HCT116 (cell line): ENCODE measurements around the gene CYP3A5. TPM values are rescaled to one million over a fixed set of nuclear protein-coding genes. Genes with fewer than 3 reads are reported as not detected.
A peak's percentile ranks its signal among the peaks of the same experiment; 100 is the strongest.

Experiments
- ATAC-seq: fragments of 200-7000 bp; cut with Tn5 transposase; 2 replicates; pipeline ENCODE4 v1.9.1; 2020; ENCODE audit warnings: mild to moderate bottlenecking, moderate library complexity
- BruUV-seq: library from RNA; stranded (reverse); fragments of 400-500 nt; replicated peaks from 2 replicates; lab custom pipeline; 2021; lab: Mats Ljungman, UMichigan
- CTCF ChIA-PET: fragments of 300-600 bp; sonication (Branson Sonifier 250); formaldehyde crosslinking; loops from one replicate; lab custom pipeline; 2021; ENCODE audit warnings: antibody characterized with exemption; lab: Charles Lee
- POLR2A ChIA-PET: fragments of 300-600, 350-600 bp; sonication (Branson Sonifier 250); formaldehyde crosslinking; loops from one replicate; lab custom pipeline; 2021; ENCODE audit warnings: antibody characterized with exemption; lab: Charles Lee
- RAD21 ChIA-PET, 2 experiments: fragments of 300-600 bp; sonication (Branson Sonifier 250); formaldehyde crosslinking; loops; one replicate each; lab custom pipeline; 2023; ENCODE audit warnings: low total read pairs in 2 of 2; ENCODE audit not compliant: uncharacterized antibody in 2 of 2, unreplicated experiment in 2 of 2, low non-redundant PET in 1 of 2; lab: Charles Lee
- DNase-seq: peaks from one replicate; pipeline ENCODE4 v3.0.0-alpha.2; 2010; ENCODE audit warnings: low read depth, low spot score
- H2AFZ ChIP-seq: fragments of 200-600 bp; shearing (Covaris generic), sonication (generic); 2 replicates; pipeline ENCODE4 v1.6.1; 2017; ENCODE audit warnings: low read depth, mixed run types, mixed read lengths, antibody characterized with exemption, low read length; ENCODE audit not compliant: poor library complexity, severe bottlenecking
- H3K27ac ChIP-seq: 2 replicates; pipeline ENCODE4 v1.5.1; 2012; ENCODE audit warnings: low read depth, low read length
- H3K27me3 ChIP-seq: fragments of 200-600 bp; sonication (generic); 2 replicates; pipeline ENCODE4 v1.6.1; 2016; ENCODE audit warnings: mixed run types, low read length, mixed read lengths; ENCODE audit not compliant: insufficient read depth
- H3K36me3 ChIP-seq, 2 experiments: fragments of 200-500 bp in 1 of 2; fragments of 200-600 bp in 1 of 2; sonication (Bioruptor generic) in 1 of 2; sonication (generic) in 1 of 2; 2 replicates each; pipeline versions ENCODE4 v1.5.1 to v1.6.1; 2014 to 2016; ENCODE audit warnings: low read length in 2 of 2, inconsistent platforms in 1 of 2, mixed read lengths in 1 of 2, mixed run types in 1 of 2; ENCODE audit not compliant: insufficient read depth in 2 of 2, control insufficient read depth in 1 of 2
- H3K4me1 ChIP-seq, 2 experiments: fragments of 200-600 bp in 1 of 2; sonication (generic) in 1 of 2; 2 replicates each; pipeline versions ENCODE4 v1.5.1 to v1.6.1; 2012 to 2017; ENCODE audit warnings: low read length in 2 of 2, inconsistent platforms in 1 of 2, mild to moderate bottlenecking in 1 of 2, mixed read lengths in 1 of 2, mixed run types in 1 of 2, moderate library complexity in 1 of 2; ENCODE audit not compliant: insufficient read depth in 2 of 2, control insufficient read depth in 1 of 2
- H3K4me2 ChIP-seq: fragments of 200-600 bp; sonication (generic); 2 replicates; pipeline ENCODE4 v1.6.1; 2017; ENCODE audit warnings: mixed run types, low read length, mixed read lengths
- H3K4me3 ChIP-seq, 2 experiments: fragments of 200-600 bp in 1 of 2; sonication (generic) in 1 of 2; replicated peaks in 1 of 2; 2 replicates each; pipeline ENCODE4 v1.5.1; 2011 to 2016; ENCODE audit warnings: low read length in 2 of 2, control low read depth in 1 of 2, low read depth in 1 of 2, mild to moderate bottlenecking in 1 of 2, mixed read lengths in 1 of 2, mixed run types in 1 of 2
- H3K79me2 ChIP-seq: fragments of 200-600 bp; sonication (generic); 2 replicates; pipeline ENCODE4 v1.6.1; 2017; ENCODE audit warnings: mild to moderate bottlenecking, mixed run types, low read length, moderate library complexity, mixed read lengths; ENCODE audit not compliant: insufficient read depth
- H3K9ac ChIP-seq: fragments of 200-600 bp; sonication (generic); 2 replicates; pipeline ENCODE4 v1.6.1; 2016; ENCODE audit warnings: low read length, mixed read lengths
- H3K9me2 ChIP-seq: fragments of 200-600 bp; sonication (generic), shearing (Covaris generic); 2 replicates; pipeline ENCODE4 v1.6.1; 2017; ENCODE audit warnings: mixed run types, mild to moderate bottlenecking, moderate library complexity; ENCODE audit not compliant: insufficient read depth
- H3K9me3 ChIP-seq, 2 experiments: fragments of 200-500 bp in 1 of 2; fragments of 200-600 bp in 1 of 2; sonication (Bioruptor generic) in 1 of 2; sonication (generic) in 1 of 2; 2 replicates each; pipeline ENCODE4 v1.6.1; 2014 to 2017; ENCODE audit warnings: low read length in 2 of 2, mixed read lengths in 2 of 2, inconsistent platforms in 1 of 2, low read depth in 1 of 2, mild to moderate bottlenecking in 1 of 2, mixed run types in 1 of 2, moderate library complexity in 1 of 2; ENCODE audit not compliant: control insufficient read depth in 1 of 2, insufficient read depth in 1 of 2
- H4K20me1 ChIP-seq: fragments of 200-600 bp; sonication (generic), shearing (Covaris generic); 2 replicates; pipeline ENCODE4 v1.6.1; 2017; ENCODE audit warnings: mixed run types, mild to moderate bottlenecking, moderate library complexity; ENCODE audit not compliant: insufficient read depth
- CBX3 ChIP-seq: IDR thresholded peaks from 2 replicates; pipeline ENCODE4 v1.6.1; 2012; ENCODE audit warnings: low read depth
- MAX ChIP-seq: IDR thresholded peaks from 2 replicates; pipeline ENCODE4 v1.6.1; 2012
- SIN3A ChIP-seq: IDR thresholded peaks from 2 replicates; pipeline ENCODE4 v1.6.1; 2012; ENCODE audit warnings: low read depth
- ZFX ChIP-seq: fragments of 450-650 bp; IDR thresholded peaks from 2 replicates; pipeline ENCODE4 v1.6.1; 2017
- intact Hi-C: fragments of 100-400 bp; cut with micrococcal nuclease; formaldehyde crosslinking; loops from 2 replicates; pipeline ENCODE4 v1.10.0; 2022
- total RNA-seq: library from RNA; stranded (reverse); gene quantifications from one replicate; pipeline ENCODE4 v1.2.1, GENCODE V29; 2021; ENCODE audit not compliant: unreplicated experiment

The CYP3A5 gene
- total RNA-seq, 1 experiment from 2014 or later, result 1.5 TPM

- RAD21 ChIA-PET, result no interaction called here
Observed at GRCh38 chr7:99618726-99619125, 61.1 kb downstream of the CYP3A5 start.

GRCh38 chr7:99617192-99617781 lies 62.5 kb downstream of the CYP3A5 start:
- Histone ChIP-seq H3K4me2 (peak overlapping the region; percentile 92), H3K9me2 (no peaks in the 10 kb centered on the region), H2AFZ (no peak overlapping the region), H3K27ac (peak overlapping the region; percentile 61), H3K9me3 (no peaks in the 10 kb centered on the region), H3K4me3 (peak overlapping the region; percentile 99), H3K79me2 (peaks cover 42% of the 10 kb centered on the region), H3K4me1 (peaks cover 9 to 24% of the 10 kb centered on the region in 2 experiments), H3K27me3 (no peaks in the 10 kb centered on the region), H4K20me1 (no peaks in the 10 kb centered on the region)
- POLR2A ChIA-PET, result interaction anchor here (0.7 to 1.9 kb wide), 4 partner anchors 9 to 146 kb away, joined by 3 to 6 read pairs (median 4); partner anchors contain the start of genes ZKSCAN5 and ZNF655
- intact Hi-C loops, result loop anchor here (5.0 to 10.0 kb wide), 3 partner anchors 60 to 115 kb away; partner anchors contain the start of genes ZKSCAN5, ZNF394 and ZNF655
- BruUV-seq, result TSS peak; percentile 39
- no peak for DNase-seq
- RAD21 ChIA-PET, result no interaction called here
- CTCF ChIA-PET, result no interaction called here
- TF ChIP-seq SIN3A (peak; percentile 1; the same call in 1 of the 2 replicates), CBX3 (no peak), ZFX (peak; percentile 63; the same call in 1 of the 2 replicates)
- TF ChIP-seq, all 23 proteins: peak for 2
- H3K9ac ChIP-seq, result peak overlapping the region; percentile 97
- no peak for ATAC-seq
- peaks cover 25 to 28% of the 10 kb centered on the region in 2 experiments; a peak in 3 of 4 replicates for H3K36me3 ChIP-seq

More at GRCh38 chr7:99618726-99619125, 61.1 kb downstream of the CYP3A5 start:
- no peak for TF ChIP-seq MAX
- no peak overlapping the region for H3K9ac ChIP-seq
- no peak overlapping the region for H2AFZ ChIP-seq
- H4K20me1 ChIP-seq, result no peaks in the 10 kb centered on the region
- no peaks in the 10 kb centered on the region for H3K27me3 ChIP-seq
- peaks cover 9 to 24% of the 10 kb centered on the region in 2 experiments for H3K4me1 ChIP-seq
- no peaks in the 10 kb centered on the region for H3K9me2 ChIP-seq
- no TSS peak for BruUV-seq
- H3K9me3 ChIP-seq, result no peaks in the 10 kb centered on the region
- no peak for ATAC-seq
- H3K79me2 ChIP-seq, result peaks cover 42% of the 10 kb centered on the region
- CTCF ChIA-PET, result no interaction called here
- POLR2A ChIA-PET, result no interaction called here
- H3K4me2 ChIP-seq, result peak overlapping the region; percentile 92
- no peak overlapping the region for H3K27ac ChIP-seq
- intact Hi-C loops, result loop anchor here (5.0 to 10.0 kb wide), 3 partner anchors 61 to 116 kb away; partner anchors contain the start of genes ZKSCAN5, ZNF394 and ZNF655
- no peak for DNase-seq
- no peak overlapping the region for H3K4me3 ChIP-seq
- H3K36me3 ChIP-seq, result peaks cover 32 to 35% of the 10 kb centered on the region in 2 experiments; a peak in 3 of 4 replicates
